MCF 10A (cell line): ENCODE measurements around the gene PLCD3. TPM values are rescaled to one million over a fixed set of nuclear protein-coding genes. Genes with fewer than 3 reads are reported as not detected.

ENCODE experiments used
- BruUV-seq: library from RNA; stranded (reverse); fragments of 400-500 nt; replicated peaks from 2 replicates; lab custom pipeline; 2021; lab: Mats Ljungman, UMichigan
- CTCF ChIA-PET: fragments of 300-600 bp; sonication (Branson Sonifier 250); formaldehyde crosslinking; extraction: SDS; loops from one replicate; lab custom pipeline; 2021; ENCODE audit warnings: antibody characterized with exemption, inconsistent platforms; lab: Yijun Ruan, JAX
- POLR2A ChIA-PET: fragments of 300-600, 350-650 bp; sonication (Branson Sonifier 250); formaldehyde crosslinking; extraction: SDS; loops from one replicate; lab custom pipeline; 2020; ENCODE audit warnings: antibody characterized with exemption, inconsistent platforms; lab: Yijun Ruan, JAX
- DNase-seq: peaks from one replicate; pipeline ENCODE4 v3.0.0-alpha.2; 2018; ENCODE audit not compliant: unreplicated experiment
- H3K27ac Mint-ChIP-seq: one replicate; pipeline ENCODE4 v1.8.0; 2022; ENCODE audit warnings: mild to moderate bottlenecking, low read depth, mixed read lengths; ENCODE audit not compliant: unreplicated experiment
- H3K27me3 Mint-ChIP-seq: one replicate; pipeline ENCODE4 v1.8.0; 2022; ENCODE audit warnings: mixed read lengths; ENCODE audit not compliant: insufficient read depth, unreplicated experiment
- H3K36me3 Mint-ChIP-seq: one replicate; pipeline ENCODE4 v1.8.0; 2022; ENCODE audit warnings: mild to moderate bottlenecking, moderate library complexity, mixed read lengths; ENCODE audit not compliant: insufficient read depth, unreplicated experiment
- H3K4me1 Mint-ChIP-seq: one replicate; pipeline ENCODE4 v1.8.0; 2022; ENCODE audit warnings: mixed read lengths; ENCODE audit not compliant: insufficient read depth, unreplicated experiment
- H3K4me3 Mint-ChIP-seq: one replicate; pipeline ENCODE4 v1.8.0; 2022; ENCODE audit warnings: mild to moderate bottlenecking, moderate library complexity, mixed read lengths; ENCODE audit not compliant: unreplicated experiment
- H3K9me3 Mint-ChIP-seq: one replicate; pipeline ENCODE4 v1.8.0; 2022; ENCODE audit warnings: mixed read lengths; ENCODE audit not compliant: unreplicated experiment
- CTCF ChIP-seq: fragments of 200-600 bp; IDR thresholded peaks from one replicate; pipeline ENCODE4 v1.8.0; 2022; ENCODE audit warnings: antibody characterized with exemption, mild to moderate bottlenecking; ENCODE audit not compliant: unreplicated experiment
- intact Hi-C: fragments of 100-400 bp; cut with micrococcal nuclease; formaldehyde crosslinking; loops from 2 replicates; pipeline ENCODE4 v1.14.1; 2022
- total RNA-seq: library from RNA; stranded (reverse); gene quantifications from 2 replicates; pipeline ENCODE4 v1.2.3, GENCODE V29; 2022

Gene PLCD3
- total RNA-seq, 1 experiment from 2014 or later = 69.7 TPM

- no peak overlapping the region for H3K4me3 Mint-ChIP-seq
- peaks cover 18% of the 10 kb centered on the region for H3K4me1 Mint-ChIP-seq
- intact Hi-C loops = loop anchor here (10.0 kb wide), 1 partner anchor 186 kb away; a partner anchor contains a TSS
- H3K36me3 Mint-ChIP-seq = peaks cover 92% of the 10 kb centered on the region
- CTCF ChIA-PET = interaction anchor here (0.7 to 4.2 kb wide), 2 partner anchors 9 to 41 kb away, joined by 3 to 17 read pairs; partner anchors contain the start of gene PLCD3
- H3K9me3 Mint-ChIP-seq = no peaks in the 10 kb centered on the region
- no peak for DNase-seq
- POLR2A ChIA-PET = interaction anchor here (0.6 to 3.4 kb wide), 3 partner anchors 14 to 167 kb away, joined by 4 to 14 read pairs (median 4); partner anchors contain the start of gene NMT1
- no peak for TF ChIP-seq CTCF
- no peaks in the 10 kb centered on the region for H3K27me3 Mint-ChIP-seq
- BruUV-seq = no TSS peak
- H3K27ac Mint-ChIP-seq = peak overlapping the region; percentile 98
Observed at GRCh38 chr17:45090711-45091110, 41.6 kb downstream of the PLCD3 start.

GRCh38 chr17:45088741-45089140 lies 43.6 kb downstream of the PLCD3 start:
- DNase-seq = no peak
- H3K36me3 Mint-ChIP-seq = peaks cover 96% of the 10 kb centered on the region
- H3K9me3 Mint-ChIP-seq = no peaks in the 10 kb centered on the region
- H3K4me1 Mint-ChIP-seq = peaks cover 18% of the 10 kb centered on the region
- H3K27me3 Mint-ChIP-seq = no peaks in the 10 kb centered on the region
- TF ChIP-seq CTCF = no peak
- POLR2A ChIA-PET = interaction anchor here (1.4 to 3.4 kb wide), 2 partner anchors 16 to 28 kb away, joined by 3 to 14 read pairs; partner anchors contain the start of gene NMT1
- CTCF ChIA-PET = interaction anchor here (0.6 to 4.2 kb wide), 4 partner anchors 11 to 66 kb away, joined by 3 to 17 read pairs (median 5); partner anchors contain the start of gene ACBD4
- no peak overlapping the region for H3K4me3 Mint-ChIP-seq
- BruUV-seq = no TSS peak
- H3K27ac Mint-ChIP-seq = no peak overlapping the region
- intact Hi-C loops = no loop called here

GRCh38 chr17:45087978-45088377 lies 44.3 kb downstream of the PLCD3 start:
- ChIA-PET CTCF (interaction anchor here (0.8 to 4.2 kb wide), 3 partner anchors 9 to 66 kb away, joined by 3 to 17 read pairs (median 5); no protein-coding TSS in a partner anchor), POLR2A (interaction anchor here (0.8 to 2.7 kb wide), 7 partner anchors 11 to 68 kb away, joined by 3 to 11 read pairs (median 5); partner anchors contain the start of gene NMT1)
- intact Hi-C loops = no loop called here
- no peak for TF ChIP-seq CTCF
- no peaks in the 10 kb centered on the region for H3K9me3 Mint-ChIP-seq
- no peaks in the 10 kb centered on the region for H3K27me3 Mint-ChIP-seq
- DNase-seq = no peak
- peaks cover 96% of the 10 kb centered on the region for H3K36me3 Mint-ChIP-seq
- H3K4me1 Mint-ChIP-seq = peaks cover 12% of the 10 kb centered on the region
- H3K27ac Mint-ChIP-seq = peak overlapping the region; percentile 12
- BruUV-seq = no TSS peak
- no peak overlapping the region for H3K4me3 Mint-ChIP-seq

- intact Hi-C loops = no loop called here
- H3K36me3 Mint-ChIP-seq = peaks cover 96% of the 10 kb centered on the region
- H3K9me3 Mint-ChIP-seq = no peaks in the 10 kb centered on the region
- H3K27me3 Mint-ChIP-seq = no peaks in the 10 kb centered on the region
- no peak for TF ChIP-seq CTCF
- POLR2A ChIA-PET = interaction anchor here (0.8 to 2.7 kb wide), 8 partner anchors 11 to 68 kb away, joined by 3 to 11 read pairs (median 4); partner anchors contain the start of gene NMT1
- no peak overlapping the region for H3K4me3 Mint-ChIP-seq
- no peak for DNase-seq
- BruUV-seq = no TSS peak
- peak overlapping the region; percentile 12 for H3K27ac Mint-ChIP-seq
- peaks cover 8% of the 10 kb centered on the region for H3K4me1 Mint-ChIP-seq
- CTCF ChIA-PET = interaction anchor here (0.8 to 4.2 kb wide), 4 partner anchors 9 to 65 kb away, joined by 3 to 17 read pairs (median 8); no protein-coding TSS in a partner anchor
Observed at GRCh38 chr17:45087504-45087975, 44.8 kb downstream of the PLCD3 start.
